ENCODE results near the gene APBA1.
"Not testable (repeated sequence)": the region's sequence is repeated elsewhere in the genome, so short reads cannot be mapped to it uniquely, and the experiment has no call there.

Gene APBA1

DNA sequence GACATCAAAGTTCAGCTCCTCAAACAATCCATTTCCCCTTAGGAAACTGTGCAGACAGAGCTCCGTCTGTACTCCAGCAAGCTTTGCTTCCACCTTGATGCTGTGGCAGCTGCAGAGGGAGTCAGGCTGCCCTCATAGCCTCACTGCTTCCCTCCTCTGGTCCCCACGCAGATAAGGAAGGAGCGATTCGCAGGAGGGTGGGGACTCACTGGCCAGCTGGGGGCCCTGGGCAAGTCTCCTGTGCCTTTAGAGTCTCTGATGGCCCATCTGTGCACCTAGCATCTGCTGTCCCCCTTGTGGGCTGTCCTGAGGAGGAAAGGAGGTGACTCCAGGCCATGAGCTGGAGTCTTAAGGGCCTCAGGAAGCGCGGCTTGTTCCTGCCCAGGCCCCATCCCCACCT, 225.7 kb downstream of the APBA1 start:
- no peak for DNase-seq (ENCODE audit: low read depth in 1 of 2, low spot score in 1 of 2)

DNA sequence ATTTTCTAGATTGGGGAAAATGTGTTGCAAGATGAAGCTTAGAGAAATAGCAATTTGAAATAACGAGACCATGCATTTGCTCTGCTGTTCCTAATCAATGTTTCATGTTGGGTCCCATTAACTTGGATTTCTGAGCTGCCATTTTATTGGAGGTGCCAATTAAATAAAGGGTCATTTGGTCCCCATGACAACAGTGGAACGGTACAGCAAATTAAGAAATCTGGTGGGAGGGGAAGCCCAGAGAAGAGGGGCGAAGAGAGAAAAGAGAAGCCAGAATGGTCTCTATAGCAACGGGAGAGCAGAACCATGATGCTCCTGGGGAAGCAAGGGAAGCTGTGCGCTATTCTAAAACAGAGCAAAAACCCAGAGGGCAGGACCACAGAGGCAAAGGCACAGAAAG, 226.9 kb downstream of the APBA1 start:
- no peak for DNase-seq (ENCODE audit: low read depth in 1 of 2, low spot score in 1 of 2)

DNA sequence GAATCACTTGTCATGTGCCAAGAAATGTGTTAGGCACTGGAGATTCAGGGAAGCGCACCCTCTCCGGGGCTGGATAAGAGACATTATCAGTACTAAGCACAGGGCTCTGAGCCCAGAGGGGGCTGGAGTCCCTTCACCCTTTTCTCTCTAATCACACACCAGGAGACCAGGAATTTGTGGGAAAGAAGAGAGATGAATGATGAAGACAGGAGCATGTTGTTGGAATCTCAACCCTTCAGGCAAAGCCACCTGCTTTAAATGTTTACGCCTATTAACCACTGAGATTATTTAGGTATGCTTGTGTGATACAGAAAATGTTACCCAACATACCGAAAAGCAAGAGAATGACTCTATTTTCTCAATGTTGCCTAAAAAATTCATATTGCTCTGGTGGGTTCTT, 227.4 kb downstream of the APBA1 start:
- DNase-seq (ENCODE audit: low read depth in 1 of 2, low spot score in 1 of 2), result no peak

DNA sequence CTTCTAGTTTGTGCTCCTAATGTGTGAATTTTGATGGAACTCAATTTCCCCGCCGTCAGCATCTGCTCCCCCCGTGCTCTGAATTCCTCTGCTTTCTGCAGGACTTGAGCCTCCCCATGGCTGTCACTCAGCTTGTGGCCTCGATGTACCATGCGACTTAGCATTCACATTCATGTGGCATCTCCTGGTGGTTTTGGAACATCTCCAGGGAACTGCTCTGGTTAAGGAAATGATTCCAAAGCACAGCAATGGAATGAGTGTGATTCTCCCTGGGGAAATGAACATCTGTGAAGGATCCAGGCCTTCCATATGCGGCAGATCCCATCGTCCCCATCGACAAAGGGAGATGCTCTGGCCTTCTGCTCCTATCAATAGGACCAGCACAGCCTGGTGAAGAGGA, 228.2 kb downstream of the APBA1 start:
- DNase-seq (ENCODE audit: low read depth in 1 of 2, low spot score in 1 of 2), result no peak

DNA sequence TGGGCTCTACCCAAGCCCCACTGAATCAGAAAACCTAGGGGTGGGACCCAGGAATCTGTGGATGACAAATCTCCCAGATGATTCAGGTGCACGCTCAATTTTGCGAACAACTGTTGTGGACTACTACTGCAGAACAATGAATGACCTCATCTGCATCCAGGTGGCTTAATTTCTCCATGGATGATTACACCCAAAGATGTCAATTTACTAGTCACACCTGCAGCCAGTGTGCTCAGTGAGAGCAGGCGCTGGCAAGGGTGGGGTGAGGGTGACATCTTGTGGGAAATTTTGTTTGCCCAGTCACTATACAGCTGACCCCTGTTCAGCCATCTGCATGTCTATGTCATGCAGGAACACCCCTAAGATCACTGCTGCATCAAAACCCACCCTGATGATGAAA, 229.0 kb downstream of the APBA1 start:
- DNase-seq (ENCODE audit: low read depth in 1 of 2, low spot score in 1 of 2), result no peak

DNA sequence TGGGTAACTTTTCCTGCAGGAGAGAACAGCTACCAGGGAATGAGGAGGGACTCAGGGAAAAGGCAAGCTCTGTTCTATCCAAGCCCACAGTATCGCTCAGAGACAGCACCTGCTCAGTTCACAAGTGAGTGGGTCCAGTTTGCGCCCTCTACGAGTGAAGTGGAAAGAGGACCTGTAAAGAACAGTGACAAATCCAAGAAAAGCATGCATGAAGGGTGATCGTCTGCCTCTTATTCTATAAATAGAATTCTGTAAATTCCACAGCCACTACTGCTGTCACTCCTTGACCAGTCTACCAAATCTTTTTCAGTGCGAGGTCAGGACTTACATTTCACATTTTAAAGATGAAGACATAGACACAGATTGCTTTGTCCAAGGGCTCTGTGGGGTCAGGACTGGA, 229.7 kb downstream of the APBA1 start:
- DNase-seq (ENCODE audit: low read depth in 1 of 2, low spot score in 1 of 2), result no peak

DNA sequence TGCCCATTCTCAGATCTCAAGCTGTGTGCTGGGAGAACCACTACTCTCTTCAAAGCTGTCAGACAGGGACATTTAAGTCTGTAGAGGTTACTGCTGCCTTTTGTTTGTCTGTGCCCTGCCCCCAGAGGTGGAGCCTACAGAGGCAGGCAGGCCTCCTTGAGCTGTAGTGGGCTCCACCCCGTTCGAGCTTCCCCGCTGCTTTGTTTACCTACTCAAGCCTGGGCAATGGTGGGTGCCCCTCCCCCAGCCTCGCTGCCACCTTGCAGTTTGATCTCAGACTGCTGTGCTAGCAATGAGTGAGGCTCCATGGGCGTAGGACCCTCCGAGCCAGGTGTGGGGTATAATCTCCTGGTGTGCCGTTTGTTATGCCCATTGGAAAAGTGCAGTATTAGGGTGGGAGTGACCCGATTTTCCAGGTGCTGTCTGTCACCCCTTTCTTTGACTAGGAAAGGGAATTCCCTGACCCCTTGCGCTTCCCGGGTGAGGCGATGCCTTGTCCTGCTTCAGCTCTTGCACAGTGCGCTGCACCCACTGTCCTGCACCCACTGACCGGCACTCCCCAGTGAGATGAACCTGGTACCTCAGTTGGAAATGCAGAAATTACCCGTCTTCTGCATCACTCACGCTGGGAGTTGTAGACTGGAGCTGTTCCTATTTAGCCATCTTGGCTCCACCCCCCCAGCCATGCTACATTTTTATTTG, 231.8 kb downstream of the APBA1 start:
- DNase-seq (ENCODE audit: low read depth in 1 of 2, low spot score in 1 of 2), result not testable (repeated sequence)

DNA sequence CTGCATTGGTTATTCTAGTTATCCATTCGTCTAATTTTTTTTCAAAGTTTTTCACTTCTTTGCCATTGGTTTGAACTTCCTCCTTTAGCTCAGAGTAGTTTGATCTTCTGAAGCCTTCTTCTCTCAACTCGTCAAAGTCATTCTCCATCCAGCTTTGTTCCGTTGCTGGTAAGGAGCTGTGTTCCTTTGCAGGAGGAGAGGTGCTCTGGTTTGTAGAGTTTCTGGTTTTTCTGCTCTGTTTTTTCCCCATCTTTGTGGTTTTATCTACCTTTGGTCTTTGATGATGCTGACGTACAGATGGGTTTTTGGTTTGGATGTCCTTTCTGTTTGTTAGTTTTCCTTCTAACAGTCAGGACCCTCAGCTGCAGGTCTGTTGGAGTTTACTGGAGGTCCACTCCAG, 232.5 kb downstream of the APBA1 start:
- DNase-seq (ENCODE audit: low read depth in 1 of 2, low spot score in 1 of 2), result not testable (repeated sequence)

DNA sequence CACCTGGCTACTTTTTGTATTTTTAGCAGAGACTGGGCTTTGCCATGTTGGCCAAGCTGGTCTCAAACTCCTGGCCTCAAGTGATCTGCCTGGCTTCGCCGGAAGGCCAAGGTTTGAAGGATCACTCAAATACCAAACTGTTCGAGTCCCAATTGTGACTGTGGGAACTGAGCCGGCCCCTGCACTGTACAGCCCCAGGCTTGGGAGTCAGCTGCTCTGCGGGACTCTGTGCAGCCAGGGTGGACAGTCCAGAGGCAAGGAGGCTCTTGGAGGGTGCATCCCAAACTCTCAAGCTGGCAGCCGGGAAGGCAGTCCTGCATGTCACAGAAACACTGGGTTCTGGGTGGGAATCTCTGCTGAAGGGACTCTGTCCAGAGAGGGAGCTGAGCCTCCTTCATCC, 238.2 kb downstream of the APBA1 start:
- DNase-seq (ENCODE audit: low read depth in 1 of 2, low spot score in 1 of 2), result no peak

DNA sequence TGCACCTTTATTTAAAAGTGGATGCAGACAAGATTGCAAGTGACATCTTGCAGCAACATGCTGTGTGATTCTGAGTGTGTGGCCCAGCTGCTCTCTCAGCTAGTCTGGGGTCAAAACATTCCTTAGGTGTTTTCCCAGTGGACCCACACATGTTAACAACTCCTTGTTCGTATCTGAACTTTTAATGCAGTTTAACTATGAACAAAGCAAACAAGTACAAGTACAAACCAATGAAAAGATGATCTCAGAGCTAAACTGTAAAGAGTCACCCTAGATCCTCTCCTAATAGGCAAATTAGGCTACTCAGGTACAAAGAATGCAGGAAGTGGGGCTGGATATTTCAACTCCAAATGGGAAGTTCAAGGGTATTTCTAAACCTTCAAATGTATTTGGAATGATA, 238.8 kb downstream of the APBA1 start:
- DNase-seq (ENCODE audit: low read depth in 1 of 2, low spot score in 1 of 2), result no peak

DNA sequence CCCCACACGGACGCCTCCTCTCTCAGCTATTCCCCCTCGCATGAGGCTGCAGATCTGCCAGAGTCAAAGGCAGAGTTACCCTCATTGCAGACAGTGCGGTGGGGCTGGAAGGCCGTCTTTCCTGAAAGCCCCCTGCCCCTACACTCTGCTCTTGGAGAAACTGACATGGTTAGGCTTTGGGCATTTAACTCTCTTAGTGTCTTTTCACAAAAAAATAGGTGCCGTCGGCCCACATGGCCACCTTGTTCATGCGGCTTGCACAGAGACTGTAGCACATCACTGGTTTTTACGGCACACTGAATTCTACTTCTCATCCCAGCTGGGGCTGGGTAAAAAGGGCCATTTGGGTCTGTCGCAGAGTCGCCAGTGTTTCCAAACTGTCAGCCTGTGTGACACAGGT, 239.5 kb downstream of the APBA1 start:
- no peak for DNase-seq (ENCODE audit: low read depth in 1 of 2, low spot score in 1 of 2)

DNA sequence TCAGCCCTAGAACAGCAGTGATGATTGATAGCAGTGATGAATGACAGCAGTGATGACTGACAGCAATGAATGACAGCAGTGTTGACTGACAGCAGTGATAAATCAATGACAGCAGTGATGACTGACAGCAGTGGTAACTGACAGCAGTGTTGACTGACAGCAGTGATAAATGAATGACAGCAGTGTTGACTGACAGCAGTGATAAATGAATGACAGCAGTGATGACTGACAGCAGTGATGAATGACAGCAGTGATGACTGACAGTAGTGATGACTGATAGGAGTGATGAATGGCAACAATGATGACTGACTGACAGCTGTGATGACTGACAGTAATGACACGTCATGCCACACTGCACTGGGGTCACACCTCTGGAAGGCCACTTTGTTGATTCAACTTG, 240.4 kb downstream of the APBA1 start:
- no peak for DNase-seq (ENCODE audit: low read depth in 1 of 2, low spot score in 1 of 2)

DNA sequence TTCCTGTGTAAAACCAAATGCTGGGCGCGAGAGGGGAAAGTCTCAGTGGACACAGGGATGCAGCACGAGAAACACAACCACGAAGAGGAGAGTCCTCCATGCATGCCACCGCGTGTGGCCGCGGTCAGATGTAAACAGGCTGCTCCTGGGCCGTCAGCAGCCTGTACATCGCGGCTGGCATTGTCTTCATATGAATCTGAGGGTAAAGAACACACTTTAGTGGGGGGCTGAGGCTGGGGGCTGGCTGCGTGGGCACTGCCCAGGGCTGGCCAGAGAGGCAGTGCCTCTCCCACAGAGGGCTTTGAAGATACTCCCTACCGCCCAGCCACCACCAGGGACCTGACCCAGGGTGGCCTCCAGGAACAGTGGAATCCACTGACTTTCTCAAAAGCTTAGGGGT, 241.0 kb downstream of the APBA1 start:
- no peak for DNase-seq (ENCODE audit: low read depth in 1 of 2, low spot score in 1 of 2)

DNA sequence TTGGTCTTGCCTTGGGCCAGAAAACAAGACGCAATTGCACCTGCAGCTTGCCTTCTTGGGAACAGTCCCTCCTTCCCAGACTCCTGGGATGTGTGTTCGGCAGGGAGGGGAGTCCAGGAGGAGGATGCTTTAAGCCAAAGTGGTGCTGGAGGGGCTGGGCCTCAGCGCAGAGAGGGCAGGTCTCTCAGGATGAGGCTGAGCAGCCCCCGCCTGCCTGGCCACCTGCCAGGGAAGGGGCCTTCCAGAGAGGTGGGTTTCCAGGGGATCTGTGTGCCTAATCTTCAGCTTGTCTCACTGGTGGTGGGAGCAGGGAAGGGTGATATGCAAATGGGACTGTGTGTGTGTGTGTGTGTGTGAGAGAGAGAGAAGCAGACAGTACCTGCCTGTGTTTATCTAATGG, 242.0 kb downstream of the APBA1 start:
- DNase-seq (ENCODE audit: low read depth in 1 of 2, low spot score in 1 of 2), result no peak

DNA sequence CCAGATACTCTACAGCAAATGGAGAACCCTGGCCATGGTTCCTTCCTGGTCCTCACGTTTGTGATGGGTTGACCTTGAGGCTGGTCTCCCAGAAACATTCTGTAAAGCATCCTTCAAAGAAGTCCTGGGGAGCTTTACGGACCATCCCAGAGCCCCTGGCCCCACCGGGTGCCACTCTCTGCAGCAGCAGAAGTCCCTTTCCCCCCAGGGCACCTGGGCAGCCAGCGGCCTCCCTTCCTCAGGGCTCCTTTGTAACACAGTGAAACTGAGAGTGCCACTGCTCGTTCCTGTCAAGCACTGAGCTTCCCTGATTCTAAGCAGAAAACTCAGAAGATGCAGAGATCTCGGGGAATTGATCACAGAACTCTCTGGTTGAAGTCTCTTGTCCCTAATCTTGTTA, 242.9 kb downstream of the APBA1 start:
- no peak for DNase-seq (ENCODE audit: low read depth in 1 of 2, low spot score in 1 of 2)

DNA sequence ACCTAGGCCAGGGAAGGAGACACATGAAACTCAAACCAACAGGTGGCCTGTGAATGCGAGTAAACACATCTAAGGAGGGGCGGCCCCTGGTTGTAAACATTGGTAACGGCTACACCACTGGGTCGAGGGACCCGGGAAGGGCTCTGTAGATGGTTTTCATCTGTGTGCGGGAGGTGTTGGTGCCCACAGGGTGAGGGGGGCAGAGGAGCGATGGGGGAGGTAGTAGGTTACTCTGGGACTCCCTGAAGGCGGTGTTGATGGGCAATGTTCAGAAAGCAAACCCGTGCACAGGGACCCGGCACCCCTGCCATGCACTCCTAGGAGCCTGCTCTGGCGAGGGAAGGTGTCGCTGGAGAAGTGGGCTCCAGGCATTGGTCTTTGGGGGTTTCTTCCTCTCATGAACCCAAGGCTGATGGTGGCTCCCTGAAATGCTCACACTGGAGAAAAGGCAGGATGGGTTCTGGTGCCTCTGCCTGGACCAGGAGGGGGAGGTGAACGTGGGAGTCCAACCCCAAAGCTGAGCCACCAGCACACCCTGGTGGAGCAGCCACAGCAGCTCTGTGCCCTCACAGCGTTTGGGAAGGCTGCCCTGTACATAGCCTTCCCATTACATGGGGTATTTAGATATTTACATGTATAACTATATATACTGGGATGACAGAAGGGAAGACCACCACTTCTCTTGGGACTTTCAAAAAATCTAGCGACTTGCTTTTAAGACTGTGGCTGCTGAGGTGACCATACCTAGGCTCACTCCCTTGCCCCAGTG, 244.0 kb downstream of the APBA1 start:
- no peak for DNase-seq (ENCODE audit: low read depth in 1 of 2, low spot score in 1 of 2)

DNA sequence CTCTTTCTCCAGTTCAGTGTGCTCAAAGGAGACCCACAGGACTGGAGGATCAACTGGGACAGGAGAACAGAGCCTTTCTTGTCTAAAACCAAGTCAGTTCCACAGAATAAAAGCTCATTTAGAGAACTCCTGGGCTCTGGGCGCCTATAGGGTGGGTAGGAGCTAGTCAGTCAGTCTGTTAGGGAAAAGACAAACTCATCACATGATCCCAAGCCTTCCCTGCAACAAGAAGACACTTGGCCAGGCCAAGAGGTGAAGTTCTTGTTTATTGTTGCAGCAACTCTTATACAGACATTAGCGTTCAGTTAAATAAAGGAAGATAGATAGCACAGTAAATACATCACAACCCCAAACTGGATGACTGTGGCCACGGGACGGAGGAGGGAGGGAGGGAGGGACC, 244.9 kb downstream of the APBA1 start:
- DNase-seq (ENCODE audit: low read depth in 1 of 2, low spot score in 1 of 2), result no peak

DNA sequence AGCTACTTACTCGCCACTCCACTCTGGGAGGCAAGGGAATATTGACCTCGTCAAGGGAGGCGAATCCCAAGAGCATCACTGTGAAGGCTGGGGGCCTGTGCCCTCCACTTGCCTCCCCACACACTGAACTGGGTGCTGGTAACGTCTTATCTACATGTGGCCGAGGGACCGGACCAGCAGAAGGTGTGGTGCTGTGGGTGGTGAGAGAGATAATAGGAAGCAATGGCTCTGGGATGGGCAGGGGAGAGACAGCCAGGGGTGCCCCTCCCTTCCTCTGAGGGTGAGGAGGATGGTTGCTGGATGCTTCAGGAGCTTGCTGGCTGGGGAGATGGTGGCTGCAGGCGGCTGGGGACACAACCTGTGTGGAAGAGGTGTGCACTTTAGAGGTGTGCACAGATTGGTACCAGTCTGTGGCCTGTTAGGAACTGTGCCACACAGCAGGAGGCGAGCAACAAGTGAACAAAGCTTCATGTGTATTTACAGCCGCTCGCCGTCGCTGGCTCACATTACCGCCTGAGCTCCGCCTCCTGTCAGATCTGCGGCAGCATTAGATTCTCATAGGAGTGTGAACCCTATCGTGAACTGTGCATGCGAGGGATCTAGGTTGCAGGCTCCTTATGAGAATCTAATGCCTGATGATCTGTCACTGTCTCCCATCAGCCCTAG, 246.9 kb downstream of the APBA1 start:
- DNase-seq (ENCODE audit: low read depth in 1 of 2, low spot score in 1 of 2), result no peak

DNA sequence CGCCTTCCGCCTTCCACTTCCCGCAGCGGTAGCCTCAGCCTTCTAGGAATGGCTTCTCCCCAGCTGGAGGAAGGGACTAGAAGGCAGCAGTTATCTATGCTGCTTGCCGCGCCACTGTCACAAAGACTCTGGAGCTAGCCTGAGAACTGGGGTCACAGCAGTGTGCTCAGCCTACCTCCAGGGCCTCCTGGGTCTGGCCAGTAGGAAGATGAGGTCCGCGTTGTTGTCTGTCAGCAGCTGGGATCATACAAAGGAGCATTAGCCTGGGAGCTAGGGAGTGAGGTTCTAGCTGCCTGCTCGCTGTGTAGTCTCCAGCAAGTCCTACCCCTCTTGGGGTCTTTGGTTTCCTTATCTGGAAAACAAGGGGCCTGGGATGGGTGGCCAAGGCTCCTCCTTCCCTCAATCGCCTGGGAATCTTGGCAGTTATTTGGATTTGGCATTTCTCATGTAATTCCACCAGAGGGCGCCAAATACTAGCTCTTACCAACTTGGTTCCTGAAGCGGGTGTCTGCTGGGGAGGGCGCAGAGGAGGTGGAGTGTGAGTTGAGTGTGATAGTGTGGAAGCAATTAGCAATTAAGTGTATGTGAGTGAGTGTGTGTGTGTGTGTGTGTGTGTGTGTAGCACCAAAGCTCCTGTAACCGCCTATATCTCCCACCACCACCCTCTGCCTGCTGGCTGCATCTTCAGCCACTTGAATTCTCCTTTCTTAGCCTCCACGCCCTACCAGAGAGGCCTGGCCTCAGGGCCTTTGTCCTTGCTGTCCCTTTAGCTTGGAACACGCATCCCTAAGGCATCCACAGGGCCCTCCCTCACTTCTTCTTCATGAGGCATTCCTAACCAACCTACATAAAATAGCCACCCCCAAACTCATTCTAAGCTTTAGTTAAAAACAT, 250.0 kb downstream of the APBA1 start:
- DNase-seq (ENCODE audit: low read depth in 1 of 2, low spot score in 1 of 2), result no peak

DNA sequence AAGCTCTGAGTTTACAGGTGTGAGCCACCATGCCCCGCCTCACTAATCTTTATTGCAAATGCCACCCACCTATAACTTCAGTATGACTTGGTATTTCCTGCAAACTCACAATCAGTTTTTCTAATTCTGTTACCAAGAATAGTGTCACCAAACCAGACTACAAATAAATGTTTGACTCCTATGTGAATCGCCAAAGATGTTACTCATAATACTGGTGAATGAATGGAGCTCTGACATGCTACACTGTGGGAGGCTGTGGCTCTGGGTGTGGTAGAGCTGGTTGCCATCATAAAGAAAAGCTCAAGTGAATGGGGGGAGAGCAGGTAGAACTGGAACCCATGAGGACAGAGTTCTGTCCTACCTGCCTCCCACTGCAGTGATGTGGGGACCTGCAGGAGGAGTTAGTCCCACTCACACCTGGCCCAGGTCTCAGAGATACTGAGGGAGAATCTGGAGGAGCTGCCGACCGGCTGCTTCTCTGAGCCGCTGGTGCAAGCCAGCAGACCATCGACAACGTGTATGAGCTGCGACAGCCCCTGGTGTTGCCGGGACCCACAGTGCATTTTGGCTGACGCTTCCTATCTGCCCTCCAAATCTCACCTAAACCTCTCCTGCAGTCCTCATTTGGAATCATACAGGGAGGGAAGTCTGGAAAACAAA, 251.4 kb downstream of the APBA1 start:
- no peak for DNase-seq (ENCODE audit: low read depth in 1 of 2, low spot score in 1 of 2)

DNA sequence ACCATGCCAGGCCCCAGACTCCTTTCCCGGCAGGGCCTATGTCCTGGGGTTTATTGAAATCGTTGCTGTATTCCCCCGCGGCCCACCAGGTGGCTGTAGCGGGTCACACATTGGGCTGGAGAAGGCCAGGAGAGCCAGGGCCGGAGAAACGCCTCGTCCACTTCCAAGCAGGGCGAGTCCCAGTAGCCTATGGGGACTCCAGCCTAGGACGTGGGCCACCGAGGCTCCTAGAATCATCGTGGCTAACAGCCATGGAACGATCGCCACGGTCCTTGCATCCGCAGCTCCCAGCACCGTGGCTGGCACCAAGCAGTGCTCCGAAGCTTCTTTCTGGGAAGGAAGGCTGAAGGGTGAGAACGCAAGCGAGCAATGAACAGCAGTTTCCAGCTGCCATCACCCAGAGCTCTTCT, 259.4 kb downstream of the APBA1 start:
- no peak for DNase-seq (ENCODE audit: low read depth in 1 of 2, low spot score in 1 of 2)
